Hippocampal formation (tissue), 2 donors: ENCODE data around the gene CDH23.

Experiments
- DNase-seq, 2 donors: peaks; one replicate each; lab custom pipeline; 2025; lab: John Stamatoyannopoulos, UW

The CDH23 gene

GRCh38 chr10:71486484-71487114, 89.9 kb downstream of the CDH23 start:
- peak in 1 of 2 donors; percentile 21 for DNase-seq

- no peak for DNase-seq
Observed at GRCh38 chr10:71487726-71488125, 91.0 kb downstream of the CDH23 start.

- no peak for DNase-seq
Observed at GRCh38 chr10:71489077-71489476, 92.4 kb downstream of the CDH23 start.

GRCh38 chr10:71492872-71493271, 96.2 kb downstream of the CDH23 start:
- DNase-seq = no peak

GRCh38 chr10:71493741-71494140, 97.0 kb downstream of the CDH23 start:
- no peak for DNase-seq

DNA sequence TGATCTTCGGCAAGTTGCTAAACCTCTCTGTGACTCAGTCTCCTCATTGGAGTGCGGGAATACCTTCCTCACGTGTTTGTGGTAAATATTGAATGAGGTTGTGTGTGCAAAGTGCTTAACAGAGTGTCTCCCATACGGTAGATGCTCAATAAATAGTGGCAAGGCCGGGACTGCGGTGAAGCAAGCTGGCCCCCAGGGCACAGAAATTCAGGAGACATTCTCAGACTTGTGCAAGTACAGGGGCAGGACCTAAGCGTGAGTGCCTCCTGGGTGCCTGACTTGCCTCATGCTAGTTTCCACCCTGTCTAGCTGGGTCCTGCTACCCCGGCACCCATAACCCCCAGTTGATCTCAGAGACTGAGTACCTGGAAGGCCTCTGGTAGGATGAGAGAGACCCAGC, 97.8 kb downstream of the CDH23 start:
- no peak for DNase-seq

DNA sequence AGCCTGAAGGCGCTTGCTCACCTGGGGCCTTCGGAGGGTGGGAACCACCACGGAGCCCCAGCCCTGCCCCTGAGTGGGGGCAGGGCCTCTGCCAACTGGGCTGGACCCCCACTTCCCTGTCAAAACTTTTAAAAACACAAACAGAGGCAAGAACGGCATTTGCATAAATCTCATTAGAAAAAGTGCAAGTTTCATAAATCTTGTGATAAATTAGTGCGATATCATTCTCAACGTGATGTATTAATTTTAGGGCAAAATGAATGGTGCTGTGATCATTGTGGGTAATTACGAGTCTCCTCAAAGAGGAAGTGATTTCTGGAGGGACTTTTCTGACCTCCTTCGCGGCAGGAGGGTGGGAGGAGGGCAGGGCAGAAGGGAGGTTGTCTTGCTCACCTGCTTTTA, 98.3 kb downstream of the CDH23 start:
- DNase-seq = no peak

DNA sequence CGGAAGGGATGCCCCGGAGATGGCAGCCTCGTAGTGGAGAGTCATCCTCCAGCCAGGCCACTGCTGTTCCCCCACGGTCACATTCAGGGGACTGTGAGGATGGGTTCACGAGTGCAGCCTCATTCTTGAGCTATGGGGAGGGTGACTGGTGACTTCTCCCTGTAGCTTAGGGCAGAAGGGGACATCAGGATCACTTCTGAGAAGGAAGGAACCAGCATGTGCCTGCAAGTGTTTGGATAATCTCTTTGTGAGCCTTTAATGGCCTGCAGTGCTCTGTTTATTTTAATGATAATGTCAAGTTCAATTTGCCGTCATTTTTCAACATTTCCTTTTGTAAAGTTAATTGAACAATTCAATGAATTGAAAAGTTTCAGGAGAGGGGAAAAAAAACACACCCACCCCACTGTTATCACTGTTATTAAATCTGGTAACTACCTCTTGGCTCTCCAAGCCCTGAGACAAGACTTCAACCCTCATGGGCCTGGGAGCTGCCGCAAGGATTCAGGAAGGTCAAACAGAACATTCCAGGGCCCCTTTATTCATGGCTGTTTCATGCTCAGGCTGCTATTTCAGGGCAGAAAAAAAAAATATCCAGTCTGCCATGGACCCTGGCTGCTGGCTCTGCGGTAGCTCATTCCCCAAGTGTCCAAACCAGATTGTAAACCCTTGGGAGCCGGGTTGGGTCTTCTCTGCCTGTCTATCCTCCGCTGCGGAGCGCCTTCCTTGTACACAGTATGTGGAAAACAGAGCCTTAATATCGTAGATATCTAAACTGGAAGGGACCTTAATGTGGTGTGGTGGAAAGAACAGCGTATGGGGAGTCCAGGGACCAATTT, 100.4 kb downstream of the CDH23 start:
- DNase-seq = no peak

- DNase-seq = no peak
Observed at GRCh38 chr10:71497763-71498326, 101.1 kb downstream of the CDH23 start.

DNA sequence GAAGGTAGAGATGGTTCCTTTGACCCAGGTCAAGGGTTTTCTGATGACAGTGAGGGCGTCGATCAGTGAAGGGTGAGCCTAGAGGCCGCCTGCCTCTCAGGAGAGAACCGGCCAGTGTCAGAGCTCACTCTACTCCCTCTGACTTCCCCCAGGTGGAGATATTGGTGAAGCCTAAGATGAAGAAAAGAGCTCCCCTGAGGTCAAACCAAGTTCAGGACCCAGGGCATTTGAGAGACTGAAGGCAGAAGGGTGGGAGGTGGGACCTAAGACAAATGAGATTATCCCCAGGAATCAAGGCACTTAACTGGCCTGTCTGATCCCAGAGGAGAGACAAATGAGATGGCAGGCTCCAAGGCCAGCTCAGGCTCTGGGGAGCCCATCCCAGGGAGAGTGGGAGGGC, 104.7 kb downstream of the CDH23 start:
- DNase-seq = no peak

DNA sequence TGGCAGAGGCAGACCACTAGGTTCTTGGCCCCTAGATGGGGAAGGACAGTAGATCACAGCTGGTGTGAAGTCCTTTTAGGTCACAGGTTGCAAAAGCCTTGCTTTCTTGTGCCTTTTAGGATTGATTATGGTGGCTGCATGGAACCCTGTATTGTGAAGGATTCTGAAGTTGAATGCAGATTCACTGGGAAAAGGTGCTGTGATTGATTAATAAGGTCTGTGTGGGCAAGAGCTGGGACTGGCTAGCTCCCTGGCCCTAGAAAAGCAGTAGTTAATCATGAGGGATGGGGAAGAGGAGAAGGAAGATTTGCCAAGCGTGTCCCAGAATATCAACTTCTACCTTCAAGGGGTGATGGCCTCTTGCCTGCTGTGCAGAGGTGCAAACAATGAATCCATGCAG, 105.5 kb downstream of the CDH23 start:
- no peak for DNase-seq

DNA sequence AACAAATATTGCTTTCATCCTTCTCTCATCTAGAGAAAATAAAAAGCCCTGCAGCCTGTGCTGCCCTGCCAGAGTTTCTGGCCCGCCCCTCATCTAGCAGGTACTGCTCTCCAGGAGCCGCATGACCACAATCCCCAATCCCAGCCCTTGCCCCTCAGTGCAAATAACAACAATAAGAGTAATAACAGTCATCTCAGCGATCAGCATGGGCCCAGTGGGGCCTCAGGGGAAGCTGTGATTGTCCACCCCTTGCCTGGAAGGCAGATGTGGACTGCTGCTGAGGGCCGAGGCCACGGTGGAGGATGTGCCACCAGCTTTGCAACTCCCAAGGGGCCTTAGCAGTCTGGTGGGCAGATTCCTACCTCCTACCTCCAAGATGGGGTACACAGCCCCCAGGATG, 106.1 kb downstream of the CDH23 start:
- no peak for DNase-seq

DNA sequence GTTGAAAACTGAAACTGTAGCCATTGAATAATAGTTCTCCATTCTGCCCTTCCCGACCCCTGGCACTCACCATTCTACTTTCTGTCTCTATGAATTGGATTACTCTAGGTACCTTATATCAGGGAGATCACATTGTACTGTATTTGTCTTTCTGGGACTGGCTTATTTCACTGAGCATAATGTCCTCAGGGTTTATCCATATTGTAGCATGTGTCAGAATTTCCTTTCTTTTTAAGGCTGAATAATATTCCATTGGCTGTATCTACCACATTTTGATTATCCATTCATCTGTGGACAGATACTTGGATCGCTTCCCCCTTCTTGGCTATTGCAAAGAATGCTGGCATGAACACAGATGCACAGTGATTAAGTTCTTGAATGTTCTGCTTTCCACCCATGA, 107.4 kb downstream of the CDH23 start:
- no peak for DNase-seq

- no peak for DNase-seq
Observed at GRCh38 chr10:71504570-71504969, 107.8 kb downstream of the CDH23 start.

- DNase-seq = no peak
Observed at GRCh38 chr10:71505862-71506261, 109.1 kb downstream of the CDH23 start.

GRCh38 chr10:71509444-71509843, 112.7 kb downstream of the CDH23 start:
- no peak for DNase-seq

- DNase-seq = no peak
Observed at GRCh38 chr10:71511206-71511605, 114.5 kb downstream of the CDH23 start.

GRCh38 chr10:71512312-71512711, 115.6 kb downstream of the CDH23 start:
- no peak for DNase-seq

DNA sequence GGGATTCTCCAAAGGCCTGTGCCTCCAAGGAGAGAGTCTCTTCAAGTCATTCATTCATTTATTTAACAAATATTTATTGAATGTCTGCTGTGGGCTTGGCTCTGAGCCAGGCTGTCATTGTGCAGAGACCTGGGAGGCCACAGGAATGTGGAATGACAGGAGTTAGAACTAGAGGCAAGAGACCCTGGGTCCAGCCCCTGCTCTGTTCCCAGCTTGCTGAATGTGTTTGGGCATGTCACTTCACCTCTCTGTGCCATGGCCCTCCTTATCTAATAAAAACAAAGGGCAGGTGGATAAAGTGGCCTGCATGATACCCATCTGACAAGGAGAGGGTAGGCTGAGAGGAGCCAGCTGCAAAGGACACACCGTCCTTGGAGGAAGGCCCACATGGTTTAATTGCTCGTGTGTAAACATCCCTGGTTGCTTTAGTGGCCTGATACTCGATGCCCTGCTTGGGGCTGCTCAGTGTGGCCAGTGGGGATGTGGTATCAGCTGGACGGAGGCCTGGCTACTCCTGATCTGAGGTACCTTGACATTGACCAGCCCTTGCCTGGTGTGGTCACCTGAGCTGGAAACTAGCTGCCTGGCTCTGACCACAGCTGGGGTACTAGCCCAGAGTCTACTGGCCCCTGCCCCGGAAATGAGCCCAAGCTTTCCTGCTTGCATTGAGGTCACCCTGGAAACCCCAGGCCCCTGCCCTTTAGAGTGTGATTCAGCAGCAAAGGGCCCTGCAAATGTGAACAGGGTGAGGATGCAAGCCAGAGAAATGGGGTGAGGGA, 116.2 kb downstream of the CDH23 start:
- no peak for DNase-seq

DNA sequence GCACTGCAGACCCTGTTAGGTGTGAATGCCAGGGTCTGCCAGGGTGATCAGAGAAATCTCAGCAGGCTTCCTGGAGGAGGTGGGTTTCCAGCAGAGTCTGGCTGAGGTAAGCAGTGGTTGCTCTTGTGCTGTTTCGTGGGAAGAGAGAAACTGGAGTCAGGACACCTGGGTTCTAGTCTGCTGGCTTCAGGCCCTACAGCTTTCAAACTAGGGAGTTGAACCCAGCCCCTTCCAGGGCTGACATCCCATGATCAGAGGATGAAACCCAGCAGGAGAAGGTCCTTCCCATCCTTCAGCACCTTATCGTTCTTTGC, 116.8 kb downstream of the CDH23 start:
- no peak for DNase-seq

- DNase-seq = no peak
Observed at GRCh38 chr10:71513936-71514335, 117.2 kb downstream of the CDH23 start.

- DNase-seq = no peak
Observed at GRCh38 chr10:71515531-71516172, 118.9 kb downstream of the CDH23 start.
